T-helper 1 cell treated with Interleukin-12 subunit alpha and Interleukin-12 subunit beta and Interleukin-4 antibody, amounts not matched to agents 30 μg/mL and 1 μg/mL, for 36 hours (primary cell): Measurements from ENCODE around the gene RUNDC3A.
A peak's percentile ranks its signal among the peaks of the same experiment; 100 is the strongest.

Source experiments
- H3K27ac Mint-ChIP-seq: one replicate; pipeline ENCODE4 v1.8.0; 2021; ENCODE audit warnings: mild to moderate bottlenecking, mixed read lengths
- H3K27me3 Mint-ChIP-seq: one replicate; pipeline ENCODE4 v1.8.0; 2021; ENCODE audit warnings: low read depth, mixed read lengths
- H3K36me3 Mint-ChIP-seq: one replicate; pipeline ENCODE4 v1.8.0; 2021; ENCODE audit warnings: low read depth, mixed read lengths
- H3K4me1 Mint-ChIP-seq: one replicate; pipeline ENCODE4 v1.8.0; 2021; ENCODE audit warnings: low read depth, mixed read lengths
- H3K4me3 Mint-ChIP-seq: one replicate; pipeline ENCODE4 v1.8.0; 2021; ENCODE audit warnings: mild to moderate bottlenecking, moderate library complexity, mixed read lengths
- H3K9me3 Mint-ChIP-seq: one replicate; pipeline ENCODE4 v1.8.0; 2021; ENCODE audit warnings: mixed read lengths

The RUNDC3A gene

DNA sequence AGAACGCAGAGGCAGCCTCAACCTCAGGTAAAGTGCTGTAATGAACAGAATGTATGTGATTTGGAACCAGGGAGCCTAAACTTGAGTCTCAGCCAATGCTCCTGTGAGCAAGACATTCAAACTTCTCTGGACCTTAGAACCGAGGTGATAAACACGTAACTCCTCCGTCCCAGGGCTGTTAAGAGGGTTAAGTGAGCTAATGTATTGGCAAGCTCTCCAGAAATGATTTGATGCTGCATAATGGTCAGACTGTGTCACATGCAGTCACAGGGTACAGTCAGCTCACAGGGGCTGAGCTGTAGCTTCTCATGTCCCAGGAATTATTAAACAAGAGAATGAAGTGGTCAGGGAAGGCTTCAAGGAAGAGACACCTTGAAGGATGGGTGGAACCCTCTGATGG lies 30.4 kb upstream of the RUNDC3A start:
- H3K4me1 Mint-ChIP-seq = peaks cover 11% of the 10 kb centered on the region
- H3K36me3 Mint-ChIP-seq = no peaks in the 10 kb centered on the region
- H3K9me3 Mint-ChIP-seq = no peaks in the 10 kb centered on the region
- H3K27me3 Mint-ChIP-seq = peaks cover 15% of the 10 kb centered on the region
- no peak overlapping the region for H3K27ac Mint-ChIP-seq
- H3K4me3 Mint-ChIP-seq = no peak overlapping the region

DNA sequence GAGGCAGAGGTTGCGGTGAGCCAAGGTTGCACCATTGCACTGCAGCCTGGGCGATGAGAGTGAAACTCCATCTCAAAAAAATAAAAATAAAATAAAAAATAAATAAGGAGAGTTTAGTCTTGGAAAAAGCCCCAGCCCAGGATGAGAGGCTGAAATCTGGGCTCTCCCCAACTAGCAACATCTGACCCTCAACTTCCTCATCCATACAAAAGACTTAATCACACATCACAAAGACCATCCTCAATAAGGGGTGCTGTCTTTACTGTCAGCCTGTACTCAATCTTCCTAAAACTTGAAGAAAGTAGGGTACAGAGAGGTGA lies 29.1 kb upstream of the RUNDC3A start:
- Mint-ChIP-seq H3K9me3 (no peaks in the 10 kb centered on the region), H3K4me1 (peaks cover 11% of the 10 kb centered on the region), H3K4me3 (no peak overlapping the region), H3K27me3 (peaks cover 11% of the 10 kb centered on the region), H3K36me3 (no peaks in the 10 kb centered on the region), H3K27ac (no peak overlapping the region)

DNA sequence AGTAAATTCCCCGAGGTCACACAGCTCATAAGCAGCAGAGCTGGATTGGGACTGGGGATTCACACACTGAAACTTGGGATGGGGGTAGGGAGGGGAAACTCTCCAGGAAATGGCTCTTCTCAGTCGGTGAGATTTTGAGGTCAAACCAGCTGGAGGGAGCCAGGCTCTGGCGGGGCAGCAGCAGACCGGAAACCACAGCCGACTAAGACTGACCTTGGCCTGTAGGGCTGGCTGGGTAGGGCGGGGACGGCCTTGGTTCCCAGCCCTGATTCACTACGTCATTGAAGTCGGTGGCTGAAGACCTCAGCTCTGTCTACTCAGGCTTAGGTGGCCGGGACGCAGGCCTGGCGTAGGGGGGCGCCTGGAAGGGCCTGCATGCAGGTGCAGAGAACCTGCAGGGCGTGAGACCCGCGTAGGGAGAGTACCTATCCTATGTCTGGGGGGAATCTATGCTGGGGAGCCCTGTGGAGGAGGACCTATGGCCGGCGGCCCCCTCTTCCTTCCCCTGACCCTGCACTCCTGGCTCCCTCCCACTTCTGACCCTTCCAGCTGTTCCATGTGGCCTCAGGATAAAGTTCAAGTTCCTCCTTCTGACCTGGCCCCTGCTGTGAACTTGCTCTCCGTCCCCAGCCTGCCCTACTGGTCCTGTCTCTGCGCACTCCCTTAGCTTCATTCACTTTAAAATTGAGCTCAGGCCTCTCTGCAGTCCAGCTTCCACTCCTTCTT lies 28.6 kb upstream of the RUNDC3A start:
- H3K4me1 Mint-ChIP-seq = peaks cover 11% of the 10 kb centered on the region
- H3K27ac Mint-ChIP-seq = no peak overlapping the region
- peak overlapping the region; percentile 38 for H3K4me3 Mint-ChIP-seq
- no peaks in the 10 kb centered on the region for H3K36me3 Mint-ChIP-seq
- H3K27me3 Mint-ChIP-seq = peaks cover 10% of the 10 kb centered on the region
- H3K9me3 Mint-ChIP-seq = no peaks in the 10 kb centered on the region

DNA sequence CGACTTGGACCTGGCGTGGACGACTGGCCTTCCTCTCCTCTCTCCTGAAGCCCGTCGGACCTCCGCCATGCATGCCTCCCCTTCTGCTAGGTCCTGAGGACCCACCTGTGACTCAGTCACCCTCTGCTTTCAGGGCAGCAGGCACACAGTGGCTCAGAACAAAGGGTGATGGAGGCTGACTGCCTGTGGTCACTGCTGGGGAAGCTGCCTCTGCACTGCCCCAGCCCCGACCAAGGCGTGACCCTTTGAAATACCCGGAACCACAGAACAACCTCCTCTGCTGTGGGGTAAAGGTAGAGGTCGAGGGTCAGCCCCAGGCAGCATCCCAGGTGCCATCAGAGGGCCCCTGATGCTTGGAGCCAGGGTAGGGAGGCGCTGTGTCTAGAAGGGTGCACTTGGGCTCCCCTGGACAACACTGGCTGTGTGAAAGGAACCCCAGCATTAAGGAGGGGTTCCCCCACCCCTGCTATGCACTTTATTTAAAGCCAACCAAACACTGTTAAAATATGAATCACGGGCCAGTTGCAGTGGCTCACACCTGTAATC lies 27.9 kb upstream of the RUNDC3A start:
- no peaks in the 10 kb centered on the region for H3K9me3 Mint-ChIP-seq
- H3K27ac Mint-ChIP-seq = no peak overlapping the region
- peaks cover 11% of the 10 kb centered on the region for H3K4me1 Mint-ChIP-seq
- peak overlapping the region; percentile 38 for H3K4me3 Mint-ChIP-seq
- H3K27me3 Mint-ChIP-seq = peaks cover 5% of the 10 kb centered on the region
- H3K36me3 Mint-ChIP-seq = no peaks in the 10 kb centered on the region

DNA sequence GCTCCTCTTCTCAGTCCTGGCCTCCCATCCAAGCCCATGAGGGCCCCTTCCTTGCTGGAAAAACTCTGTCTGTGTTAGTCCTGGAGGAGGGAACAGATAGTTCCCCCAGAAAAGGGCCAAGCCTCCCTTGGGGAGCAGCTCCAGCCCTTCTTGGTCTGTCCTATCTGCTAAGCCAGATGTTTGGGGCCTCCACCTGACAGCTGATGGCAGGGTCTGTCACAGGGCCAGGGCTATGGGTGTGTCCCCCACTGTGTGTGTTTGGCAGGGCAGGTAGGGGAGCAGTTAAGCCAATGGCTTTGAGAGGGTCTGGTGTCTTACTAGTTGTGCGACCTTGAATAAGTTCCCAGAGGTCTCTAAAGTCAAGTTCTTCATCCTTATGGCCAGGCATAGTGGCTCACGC lies 26.8 kb upstream of the RUNDC3A start:
- no peak overlapping the region for H3K4me3 Mint-ChIP-seq
- no peak overlapping the region for H3K27ac Mint-ChIP-seq
- no peaks in the 10 kb centered on the region for H3K9me3 Mint-ChIP-seq
- H3K27me3 Mint-ChIP-seq = peaks cover 3% of the 10 kb centered on the region
- peaks cover 11% of the 10 kb centered on the region for H3K4me1 Mint-ChIP-seq
- H3K36me3 Mint-ChIP-seq = no peaks in the 10 kb centered on the region

DNA sequence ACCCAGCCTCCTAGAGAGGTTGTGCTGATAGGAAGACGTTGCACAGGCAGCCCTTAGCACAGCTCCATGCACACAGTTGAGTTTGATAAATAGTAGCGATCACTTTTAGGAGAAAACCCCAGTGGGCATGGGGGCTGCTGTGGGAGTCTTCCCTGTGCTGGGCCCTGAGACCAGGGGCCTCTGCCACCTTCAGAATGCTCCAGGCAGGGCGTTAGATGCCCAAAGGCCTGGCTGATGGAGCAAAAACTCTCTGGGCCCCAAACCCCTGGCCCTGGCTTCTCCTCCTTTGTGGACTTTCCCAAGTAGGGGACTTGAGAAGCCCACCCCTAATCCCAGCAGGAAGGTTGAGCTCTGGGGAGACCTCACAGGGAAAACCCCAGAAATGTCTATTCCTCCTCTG lies 26.1 kb upstream of the RUNDC3A start:
- Mint-ChIP-seq H3K4me3 (no peak overlapping the region), H3K36me3 (no peaks in the 10 kb centered on the region), H3K27ac (no peak overlapping the region), H3K9me3 (no peaks in the 10 kb centered on the region), H3K4me1 (peaks cover 11% of the 10 kb centered on the region), H3K27me3 (no peaks in the 10 kb centered on the region)

DNA sequence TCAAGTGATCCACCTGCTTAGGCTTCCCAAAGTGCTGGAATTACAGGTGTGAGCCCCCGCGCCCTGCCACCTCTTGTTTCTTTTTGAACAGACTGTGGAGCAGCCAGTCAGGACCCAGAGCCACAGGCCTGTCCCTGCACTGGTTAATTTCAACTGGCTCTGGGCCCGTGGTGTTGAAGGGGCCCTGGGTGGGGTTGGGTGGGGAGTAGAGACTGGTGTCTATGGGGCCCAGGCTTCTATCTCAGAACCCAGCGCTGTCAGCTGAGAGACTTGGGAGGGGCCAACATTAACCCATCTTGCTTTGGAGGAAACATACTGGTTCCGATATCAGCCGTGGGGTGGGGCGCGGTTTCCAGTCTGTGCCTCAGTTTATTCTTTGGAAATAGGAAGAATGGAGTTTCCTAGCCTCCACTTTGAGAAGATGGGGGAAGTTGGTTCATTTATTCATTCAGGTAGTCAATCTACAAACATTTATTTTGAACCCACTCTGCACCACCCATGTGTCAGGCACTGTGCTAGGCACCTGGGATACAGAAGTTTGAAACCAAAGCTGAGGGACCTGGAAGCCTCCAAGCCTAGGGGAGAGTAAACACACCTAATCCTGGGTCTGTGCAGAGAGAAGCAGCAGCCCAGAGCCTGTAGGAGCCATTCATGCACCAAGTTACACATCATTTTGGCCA lies 24.9 kb upstream of the RUNDC3A start:
- Mint-ChIP-seq H3K27me3 (peaks cover 4% of the 10 kb centered on the region), H3K4me3 (no peak overlapping the region), H3K36me3 (no peaks in the 10 kb centered on the region), H3K27ac (no peak overlapping the region), H3K4me1 (peaks cover 11% of the 10 kb centered on the region), H3K9me3 (no peaks in the 10 kb centered on the region)

DNA sequence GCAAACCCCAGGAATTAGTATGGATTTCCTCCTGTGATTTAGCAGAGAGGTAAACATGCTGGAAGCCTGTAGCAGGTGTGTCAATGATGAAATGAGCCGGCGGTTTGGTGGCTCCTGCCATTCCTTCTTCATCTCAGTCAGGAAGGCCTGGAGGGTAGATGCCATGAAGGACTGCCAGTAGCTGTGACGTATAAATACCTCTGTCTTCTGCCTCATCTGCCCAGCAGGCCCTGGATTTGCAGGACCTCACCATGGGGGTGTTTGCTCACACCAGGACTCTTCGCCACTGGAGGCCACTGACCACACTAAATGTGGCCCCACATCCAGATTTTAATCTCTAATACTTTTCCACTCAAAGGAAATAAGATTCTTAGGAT lies 24.4 kb upstream of the RUNDC3A start:
- Mint-ChIP-seq H3K4me3 (no peak overlapping the region), H3K9me3 (no peaks in the 10 kb centered on the region), H3K27ac (no peak overlapping the region), H3K4me1 (peaks cover 11% of the 10 kb centered on the region), H3K36me3 (no peaks in the 10 kb centered on the region), H3K27me3 (peaks cover 5% of the 10 kb centered on the region)

DNA sequence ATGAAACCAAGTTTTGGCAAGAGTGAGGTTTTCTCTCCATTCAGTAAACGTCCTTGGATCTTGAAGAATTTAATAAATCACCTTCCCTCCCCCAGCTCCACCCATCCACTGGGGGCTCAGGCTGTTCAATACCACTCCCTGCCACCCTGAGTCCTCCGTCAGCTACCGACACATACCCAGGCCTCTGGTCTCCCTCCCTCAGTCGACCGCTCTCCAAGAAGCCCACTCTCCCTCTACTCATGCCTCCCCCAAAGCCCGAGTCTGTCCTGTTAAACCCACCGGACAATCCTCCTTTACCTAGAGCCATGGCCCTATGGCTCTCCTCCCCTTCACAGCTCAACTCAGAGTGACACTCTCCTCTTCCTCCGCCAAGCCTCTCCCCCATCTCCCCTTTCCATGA lies 20.8 kb upstream of the RUNDC3A start:
- Mint-ChIP-seq H3K36me3 (no peaks in the 10 kb centered on the region), H3K4me3 (no peak overlapping the region), H3K27me3 (peaks cover 12% of the 10 kb centered on the region), H3K4me1 (no peaks in the 10 kb centered on the region), H3K27ac (no peak overlapping the region), H3K9me3 (no peaks in the 10 kb centered on the region)

DNA sequence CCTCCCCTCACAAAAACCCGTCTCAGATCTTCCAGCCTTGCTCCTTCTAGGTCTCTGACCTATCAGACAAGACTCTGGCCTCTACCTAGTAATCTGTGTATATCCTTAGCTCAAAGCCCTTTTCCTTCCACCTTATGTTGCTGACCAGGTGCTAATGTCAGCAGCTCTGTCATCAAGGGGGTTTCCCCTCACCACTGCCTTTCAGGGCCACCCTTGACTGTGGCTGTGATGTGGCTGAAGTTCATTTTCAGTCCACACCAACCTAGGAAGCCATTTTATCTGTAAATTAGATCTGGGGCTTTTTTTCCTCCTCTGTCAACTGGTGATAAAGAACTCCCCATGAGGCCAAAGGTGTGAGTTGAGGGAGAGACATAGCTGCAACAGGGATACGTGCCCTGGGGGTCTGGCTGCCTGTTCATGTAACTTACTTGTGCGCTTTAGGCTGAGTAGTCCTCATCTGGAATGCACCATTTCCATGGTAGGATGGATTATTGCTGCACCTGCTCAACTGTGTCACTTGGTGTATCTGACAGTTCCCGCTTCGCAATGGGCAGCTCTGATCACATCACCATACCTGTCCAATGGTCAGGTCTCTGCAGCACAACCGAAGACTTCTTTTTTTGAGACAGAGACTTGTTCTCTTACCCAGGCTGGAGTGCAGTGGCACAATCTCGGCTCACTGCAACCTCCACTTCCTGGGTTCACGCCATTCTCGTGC lies 14.7 kb upstream of the RUNDC3A start:
- no peaks in the 10 kb centered on the region for H3K4me1 Mint-ChIP-seq
- H3K27ac Mint-ChIP-seq = no peak overlapping the region
- no peak overlapping the region for H3K4me3 Mint-ChIP-seq
- no peaks in the 10 kb centered on the region for H3K36me3 Mint-ChIP-seq
- no peaks in the 10 kb centered on the region for H3K9me3 Mint-ChIP-seq
- H3K27me3 Mint-ChIP-seq = peaks cover 7% of the 10 kb centered on the region

DNA sequence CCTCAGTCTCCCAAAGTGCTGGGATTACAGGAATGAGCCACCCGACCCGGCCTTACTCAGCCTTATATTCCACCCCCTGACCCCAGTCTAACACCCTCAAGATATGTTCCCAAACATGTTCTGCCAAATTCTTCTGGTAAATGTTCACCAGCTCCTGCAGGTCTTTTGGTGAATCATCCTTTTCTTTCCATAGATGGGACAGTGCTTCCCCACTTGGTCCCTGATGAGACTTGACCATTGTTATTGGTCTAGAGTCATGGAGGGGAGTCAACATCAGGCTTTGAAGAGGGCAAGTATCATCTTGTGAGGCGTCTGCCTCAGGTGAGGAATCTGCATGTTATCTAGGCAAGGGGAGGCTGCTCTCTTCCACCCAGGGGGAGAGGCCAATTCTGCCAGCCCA lies 10.4 kb upstream of the RUNDC3A start:
- no peak overlapping the region for H3K4me3 Mint-ChIP-seq
- H3K27me3 Mint-ChIP-seq = peaks cover 6% of the 10 kb centered on the region
- H3K4me1 Mint-ChIP-seq = no peaks in the 10 kb centered on the region
- H3K9me3 Mint-ChIP-seq = no peaks in the 10 kb centered on the region
- no peaks in the 10 kb centered on the region for H3K36me3 Mint-ChIP-seq
- H3K27ac Mint-ChIP-seq = no peak overlapping the region

DNA sequence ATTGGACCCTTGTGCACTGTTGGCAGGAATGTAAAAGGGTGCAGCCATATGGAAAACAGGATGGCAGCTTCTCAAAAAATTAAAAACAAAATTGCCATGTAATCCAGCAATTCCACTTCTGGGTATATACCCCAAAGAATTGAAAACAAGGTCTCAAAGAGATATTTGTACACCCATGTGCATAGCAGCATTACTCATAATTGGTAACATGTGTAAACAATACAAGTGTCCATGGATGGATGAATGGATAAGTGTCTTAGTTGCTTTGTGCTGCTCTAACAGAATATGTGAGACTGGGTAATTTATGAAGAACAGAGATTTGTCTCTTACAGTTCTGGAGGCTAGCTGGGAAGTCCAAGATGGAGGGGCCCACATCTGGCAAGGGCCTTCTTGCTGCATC lies 3.8 kb upstream of the RUNDC3A start:
- H3K36me3 Mint-ChIP-seq = no peaks in the 10 kb centered on the region
- peaks cover 11% of the 10 kb centered on the region for H3K4me1 Mint-ChIP-seq
- no peaks in the 10 kb centered on the region for H3K9me3 Mint-ChIP-seq
- H3K27ac Mint-ChIP-seq = no peak overlapping the region
- H3K4me3 Mint-ChIP-seq = no peak overlapping the region
- peaks cover 33% of the 10 kb centered on the region for H3K27me3 Mint-ChIP-seq

DNA sequence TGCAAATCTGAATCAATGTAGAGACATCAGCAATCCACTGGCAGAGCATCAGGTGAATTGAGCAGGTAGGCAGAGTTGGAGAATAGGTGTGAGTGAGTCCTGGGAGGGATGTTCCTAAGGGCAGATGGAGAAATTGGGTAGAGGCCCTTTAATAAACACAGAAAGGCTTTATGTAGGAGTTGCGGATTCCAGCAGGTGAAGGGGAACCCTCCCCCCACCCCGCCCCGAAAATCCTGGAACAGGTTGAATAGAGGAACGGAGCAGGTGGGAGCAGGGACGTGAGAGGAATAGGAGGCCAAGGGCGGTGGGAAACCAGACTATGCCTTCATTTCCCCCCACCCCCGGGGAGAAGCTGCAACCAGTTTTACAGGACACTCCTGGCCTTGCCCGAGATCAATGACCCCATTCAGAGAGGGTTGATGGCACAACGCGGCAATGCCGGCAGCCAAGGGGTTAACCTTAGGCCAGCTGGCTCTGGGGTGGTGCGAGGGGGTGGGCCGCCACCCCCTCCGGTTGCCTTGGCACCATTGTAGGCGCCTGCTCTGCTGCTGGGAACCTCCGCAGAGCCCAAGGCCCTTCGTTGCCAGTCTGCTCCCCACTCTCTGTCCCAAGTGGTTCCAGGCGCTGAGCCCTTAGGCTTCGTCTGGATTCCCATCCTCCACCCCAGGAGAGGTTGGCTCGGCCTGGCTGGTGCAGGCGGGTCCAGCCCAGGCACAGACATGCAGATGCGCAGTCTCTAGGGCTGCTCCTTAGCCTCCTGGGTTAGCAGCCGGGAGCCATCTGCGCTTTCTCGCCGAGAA lies 814 bp upstream of the RUNDC3A start:
- no peaks in the 10 kb centered on the region for H3K9me3 Mint-ChIP-seq
- peak overlapping the region; percentile 60 for H3K4me3 Mint-ChIP-seq
- H3K4me1 Mint-ChIP-seq = peaks cover 15% of the 10 kb centered on the region
- no peaks in the 10 kb centered on the region for H3K36me3 Mint-ChIP-seq
- peaks cover 39% of the 10 kb centered on the region for H3K27me3 Mint-ChIP-seq
- H3K27ac Mint-ChIP-seq = peak overlapping the region; percentile 68

DNA sequence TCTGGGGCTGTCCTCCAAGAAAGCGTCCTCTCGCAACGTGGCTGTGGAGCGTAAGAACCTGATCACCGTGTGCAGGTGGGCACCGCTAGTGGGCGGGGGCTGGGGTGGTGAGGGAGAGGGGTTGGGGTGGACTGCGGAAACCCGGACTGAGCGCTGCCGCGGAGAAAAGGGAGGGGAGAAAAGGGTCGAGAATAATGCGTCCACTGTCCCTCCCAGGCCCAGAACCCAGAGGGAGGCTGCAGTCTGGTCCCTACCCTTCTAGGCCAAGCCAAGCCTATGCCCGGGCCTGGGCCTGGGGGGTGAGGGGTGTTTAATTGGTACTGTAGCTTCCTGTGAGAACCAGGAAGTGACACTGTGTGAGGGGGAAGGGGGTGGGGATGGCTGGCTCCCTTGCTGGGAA lies 464 bp downstream of the RUNDC3A start:
- Mint-ChIP-seq H3K4me3 (no peak overlapping the region), H3K4me1 (peaks cover 14% of the 10 kb centered on the region), H3K36me3 (no peaks in the 10 kb centered on the region), H3K27me3 (peaks cover 50% of the 10 kb centered on the region), H3K9me3 (no peaks in the 10 kb centered on the region), H3K27ac (no peak overlapping the region)
